Activated naive CD4-positive, alpha-beta T cell treated with Interleukin-2 at 50 U/mL for 16 hours (primary cell): ENCODE results near the gene ADIPOR2.

Experiments
- DNase-seq: peaks from one replicate; pipeline ENCODE4 v3.0.0-alpha.2; 2020

ADIPOR2 gene

GRCh38 chr12:1737652-1738286 is 46.9 kb downstream of the ADIPOR2 start:
- no peak for DNase-seq

GRCh38 chr12:1738446-1738845 is 47.6 kb downstream of the ADIPOR2 start:
- no peak for DNase-seq

GRCh38 chr12:1739368-1739767 is 48.5 kb downstream of the ADIPOR2 start:
- no peak for DNase-seq

- no peak for DNase-seq
Measured at GRCh38 chr12:1740161-1740948, 49.5 kb downstream of the ADIPOR2 start.

- DNase-seq, result no peak
Measured at GRCh38 chr12:1741154-1741949, 50.5 kb downstream of the ADIPOR2 start.

GRCh38 chr12:1744932-1745331 is 54.1 kb downstream of the ADIPOR2 start:
- no peak for DNase-seq

GRCh38 chr12:1747609-1748008 is 56.7 kb downstream of the ADIPOR2 start:
- DNase-seq, result no peak

- no peak for DNase-seq
Measured at GRCh38 chr12:1749019-1749418, 58.1 kb downstream of the ADIPOR2 start.

- DNase-seq, result no peak
Measured at GRCh38 chr12:1750300-1750699, 59.4 kb downstream of the ADIPOR2 start.

- no peak for DNase-seq
Measured at GRCh38 chr12:1758376-1758775, 67.5 kb downstream of the ADIPOR2 start.

GRCh38 chr12:1758887-1759286 is 68.0 kb downstream of the ADIPOR2 start:
- no peak for DNase-seq

GRCh38 chr12:1760566-1761382 is 69.9 kb downstream of the ADIPOR2 start:
- DNase-seq, result no peak

GRCh38 chr12:1761857-1762256 is 71.0 kb downstream of the ADIPOR2 start:
- no peak for DNase-seq

GRCh38 chr12:1763153-1763552 is 72.3 kb downstream of the ADIPOR2 start:
- DNase-seq, result no peak

- DNase-seq, result no peak
Measured at GRCh38 chr12:1766110-1766509, 75.2 kb downstream of the ADIPOR2 start.

GRCh38 chr12:1767407-1768090 is 76.7 kb downstream of the ADIPOR2 start:
- no peak for DNase-seq

- no peak for DNase-seq
Measured at GRCh38 chr12:1768615-1769014, 77.7 kb downstream of the ADIPOR2 start.

GRCh38 chr12:1769809-1770494 is 79.1 kb downstream of the ADIPOR2 start:
- no peak for DNase-seq

GRCh38 chr12:1773937-1774655 is 83.2 kb downstream of the ADIPOR2 start:
- no peak for DNase-seq

- no peak for DNase-seq
Measured at GRCh38 chr12:1776170-1776921, 85.5 kb downstream of the ADIPOR2 start.
